NCI-H345 treated with DMSO at 0.1 percent for 48 hours (cell line): Measurements from ENCODE around the gene MARCKSL1.
"Not testable (repeated sequence)": the region's sequence is repeated elsewhere in the genome, so short reads cannot be mapped to it uniquely, and the experiment has no call there.

Source experiments
- DNase-seq: peaks from one replicate; lab custom pipeline; 2025; ENCODE audit not compliant: unreplicated experiment; lab: John Stamatoyannopoulos, UW

Gene MARCKSL1

GRCh38 chr1:32335790-32336590 is at the start of gene MARCKSL1:
TSS of gene MARCKSL1 (minus strand) at chr1:32336233. CDS start at chr1:32336033, 200 bp downstream.
- DNase-seq: peak; percentile 49

- DNase-seq: no peak
Measured at GRCh38 chr1:32380057-32380456, 44.0 kb upstream of the MARCKSL1 start.

GRCh38 chr1:32377541-32378220 is 41.6 kb upstream of the MARCKSL1 start:
- DNase-seq: no peak

GRCh38 chr1:32376199-32376598 is 40.2 kb upstream of the MARCKSL1 start:
- no peak for DNase-seq

GRCh38 chr1:32373996-32374592 is 38.1 kb upstream of the MARCKSL1 start:
- DNase-seq: no peak

- no peak for DNase-seq
Measured at GRCh38 chr1:32372149-32372756, 36.2 kb upstream of the MARCKSL1 start.

- DNase-seq: no peak
Measured at GRCh38 chr1:32367912-32368635, 32.0 kb upstream of the MARCKSL1 start.

GRCh38 chr1:32365445-32365844 is 29.4 kb upstream of the MARCKSL1 start:
- no peak for DNase-seq

GRCh38 chr1:32364836-32365235 is 28.8 kb upstream of the MARCKSL1 start:
- no peak for DNase-seq

- no peak for DNase-seq
Measured at GRCh38 chr1:32363713-32364112, 27.7 kb upstream of the MARCKSL1 start.

GRCh38 chr1:32362474-32363313 is 26.7 kb upstream of the MARCKSL1 start, which contains the start of the genes FAM229A and TSSK3:
TSS of gene FAM229A (minus strand) at chr1:32362485. CDS start at chr1:32362091, 394 bp downstream.
TSS of gene TSSK3 (plus strand) at chr1:32362539. CDS start at chr1:32362702, 163 bp downstream.
- no peak for DNase-seq

GRCh38 chr1:32361674-32362473 is 25.8 kb upstream of the MARCKSL1 start:
- no peak for DNase-seq

- DNase-seq: no peak
Measured at GRCh38 chr1:32361308-32361673, 25.3 kb upstream of the MARCKSL1 start.

GRCh38 chr1:32358435-32358834 is 22.4 kb upstream of the MARCKSL1 start:
- no peak for DNase-seq

- DNase-seq: no peak
Measured at GRCh38 chr1:32357614-32358013, 21.6 kb upstream of the MARCKSL1 start.

- DNase-seq: no peak
Measured at GRCh38 chr1:32356478-32356877, 20.4 kb upstream of the MARCKSL1 start.

- not testable (repeated sequence) for DNase-seq
Measured at GRCh38 chr1:32355778-32356177, 19.7 kb upstream of the MARCKSL1 start.

- no peak for DNase-seq
Measured at GRCh38 chr1:32353886-32354570, 18.0 kb upstream of the MARCKSL1 start.
